HCT116 (cell line): ENCODE measurements around the gene AGBL1. TPM values are rescaled to one million over a fixed set of nuclear protein-coding genes. Genes with fewer than 3 reads are reported as not detected.

Experiments
- ATAC-seq: fragments of 200-7000 bp; cut with Tn5 transposase; 2 replicates; pipeline ENCODE4 v1.9.1; 2020; ENCODE audit warnings: mild to moderate bottlenecking, moderate library complexity
- BruUV-seq: library from RNA; stranded (reverse); fragments of 400-500 nt; replicated peaks from 2 replicates; lab custom pipeline; 2021; lab: Mats Ljungman, UMichigan
- CTCF ChIA-PET: fragments of 300-600 bp; sonication (Branson Sonifier 250); formaldehyde crosslinking; loops from one replicate; lab custom pipeline; 2021; ENCODE audit warnings: antibody characterized with exemption; lab: Charles Lee
- POLR2A ChIA-PET: fragments of 300-600, 350-600 bp; sonication (Branson Sonifier 250); formaldehyde crosslinking; loops from one replicate; lab custom pipeline; 2021; ENCODE audit warnings: antibody characterized with exemption; lab: Charles Lee
- RAD21 ChIA-PET, 2 experiments: fragments of 300-600 bp; sonication (Branson Sonifier 250); formaldehyde crosslinking; loops; one replicate each; lab custom pipeline; 2023; ENCODE audit warnings: low total read pairs in 2 of 2; ENCODE audit not compliant: uncharacterized antibody in 2 of 2, unreplicated experiment in 2 of 2, low non-redundant PET in 1 of 2; lab: Charles Lee
- DNase-seq: peaks from one replicate; pipeline ENCODE4 v3.0.0-alpha.2; 2010; ENCODE audit warnings: low read depth, low spot score
- H2AFZ ChIP-seq: fragments of 200-600 bp; shearing (Covaris generic), sonication (generic); 2 replicates; pipeline ENCODE4 v1.6.1; 2017; ENCODE audit warnings: low read depth, mixed run types, mixed read lengths, antibody characterized with exemption, low read length; ENCODE audit not compliant: poor library complexity, severe bottlenecking
- H3K27ac ChIP-seq: 2 replicates; pipeline ENCODE4 v1.5.1; 2012; ENCODE audit warnings: low read depth, low read length
- H3K27me3 ChIP-seq: fragments of 200-600 bp; sonication (generic); 2 replicates; pipeline ENCODE4 v1.6.1; 2016; ENCODE audit warnings: mixed run types, low read length, mixed read lengths; ENCODE audit not compliant: insufficient read depth
- H3K36me3 ChIP-seq, 2 experiments: fragments of 200-500 bp in 1 of 2; fragments of 200-600 bp in 1 of 2; sonication (Bioruptor generic) in 1 of 2; sonication (generic) in 1 of 2; 2 replicates each; pipeline versions ENCODE4 v1.5.1 to v1.6.1; 2014 to 2016; ENCODE audit warnings: low read length in 2 of 2, inconsistent platforms in 1 of 2, mixed read lengths in 1 of 2, mixed run types in 1 of 2; ENCODE audit not compliant: insufficient read depth in 2 of 2, control insufficient read depth in 1 of 2
- H3K4me1 ChIP-seq, 2 experiments: fragments of 200-600 bp in 1 of 2; sonication (generic) in 1 of 2; 2 replicates each; pipeline versions ENCODE4 v1.5.1 to v1.6.1; 2012 to 2017; ENCODE audit warnings: low read length in 2 of 2, inconsistent platforms in 1 of 2, mild to moderate bottlenecking in 1 of 2, mixed read lengths in 1 of 2, mixed run types in 1 of 2, moderate library complexity in 1 of 2; ENCODE audit not compliant: insufficient read depth in 2 of 2, control insufficient read depth in 1 of 2
- H3K4me2 ChIP-seq: fragments of 200-600 bp; sonication (generic); 2 replicates; pipeline ENCODE4 v1.6.1; 2017; ENCODE audit warnings: mixed run types, low read length, mixed read lengths
- H3K4me3 ChIP-seq, 2 experiments: fragments of 200-600 bp in 1 of 2; sonication (generic) in 1 of 2; replicated peaks in 1 of 2; 2 replicates each; pipeline ENCODE4 v1.5.1; 2011 to 2016; ENCODE audit warnings: low read length in 2 of 2, control low read depth in 1 of 2, low read depth in 1 of 2, mild to moderate bottlenecking in 1 of 2, mixed read lengths in 1 of 2, mixed run types in 1 of 2
- H3K79me2 ChIP-seq: fragments of 200-600 bp; sonication (generic); 2 replicates; pipeline ENCODE4 v1.6.1; 2017; ENCODE audit warnings: mild to moderate bottlenecking, mixed run types, low read length, moderate library complexity, mixed read lengths; ENCODE audit not compliant: insufficient read depth
- H3K9ac ChIP-seq: fragments of 200-600 bp; sonication (generic); 2 replicates; pipeline ENCODE4 v1.6.1; 2016; ENCODE audit warnings: low read length, mixed read lengths
- H3K9me2 ChIP-seq: fragments of 200-600 bp; sonication (generic), shearing (Covaris generic); 2 replicates; pipeline ENCODE4 v1.6.1; 2017; ENCODE audit warnings: mixed run types, mild to moderate bottlenecking, moderate library complexity; ENCODE audit not compliant: insufficient read depth
- H3K9me3 ChIP-seq, 2 experiments: fragments of 200-500 bp in 1 of 2; fragments of 200-600 bp in 1 of 2; sonication (Bioruptor generic) in 1 of 2; sonication (generic) in 1 of 2; 2 replicates each; pipeline ENCODE4 v1.6.1; 2014 to 2017; ENCODE audit warnings: low read length in 2 of 2, mixed read lengths in 2 of 2, inconsistent platforms in 1 of 2, low read depth in 1 of 2, mild to moderate bottlenecking in 1 of 2, mixed run types in 1 of 2, moderate library complexity in 1 of 2; ENCODE audit not compliant: control insufficient read depth in 1 of 2, insufficient read depth in 1 of 2
- H4K20me1 ChIP-seq: fragments of 200-600 bp; sonication (generic), shearing (Covaris generic); 2 replicates; pipeline ENCODE4 v1.6.1; 2017; ENCODE audit warnings: mixed run types, mild to moderate bottlenecking, moderate library complexity; ENCODE audit not compliant: insufficient read depth
- CEBPB ChIP-seq: IDR thresholded peaks from 2 replicates; pipeline ENCODE4 v1.6.1; 2012; ENCODE audit warnings: low read depth
- EGR1 ChIP-seq: IDR thresholded peaks from 2 replicates; pipeline ENCODE4 v1.6.1; 2012; ENCODE audit warnings: low read depth
- ELF1 ChIP-seq: IDR thresholded peaks from 2 replicates; pipeline ENCODE4 v1.6.1; 2012; ENCODE audit warnings: low read depth, borderline replicate concordance
- JUND ChIP-seq: IDR thresholded peaks from 2 replicates; pipeline ENCODE4 v1.6.1; 2012
- POLR2A ChIP-seq: IDR thresholded peaks from 2 replicates; pipeline ENCODE4 v1.7.0; 2011; ENCODE audit warnings: borderline replicate concordance; ENCODE audit not compliant: insufficient read depth, insufficient read length; ENCODE audit errors: extremely low read depth
- RAD21 ChIP-seq: IDR thresholded peaks from 2 replicates; pipeline ENCODE4 v1.6.1; 2012; ENCODE audit warnings: low read depth, mild to moderate bottlenecking
- SP1 ChIP-seq: IDR thresholded peaks from 2 replicates; pipeline ENCODE4 v1.6.1; 2012; ENCODE audit warnings: low read depth
- TCF7L2 ChIP-seq: IDR thresholded peaks from 2 replicates; pipeline ENCODE4 v1.7.0; 2011; ENCODE audit warnings: borderline replicate concordance, inconsistent platforms; ENCODE audit not compliant: insufficient read depth, insufficient read length; ENCODE audit errors: extremely low read depth
- ZNF274 ChIP-seq: fragments of 200-500 bp; sonication (Bioruptor generic); IDR thresholded peaks from 2 replicates; pipeline ENCODE4 v1.6.1; 2014; ENCODE audit warnings: mild to moderate bottlenecking, low read depth, low read length, inconsistent platforms
- intact Hi-C: fragments of 100-400 bp; cut with micrococcal nuclease; formaldehyde crosslinking; loops from 2 replicates; pipeline ENCODE4 v1.10.0; 2022
- total RNA-seq: library from RNA; stranded (reverse); gene quantifications from one replicate; pipeline ENCODE4 v1.2.1, GENCODE V29; 2021; ENCODE audit not compliant: unreplicated experiment
- TF ChIP-seq, protein P1 (sequence below): IDR thresholded peaks from 2 replicates; pipeline ENCODE4 v1.6.1; 2012; ENCODE audit warnings: low read depth
- TF ChIP-seq, protein P2 (sequence below): IDR thresholded peaks from 2 replicates; pipeline ENCODE4 v1.6.1; 2012
- TF ChIP-seq, protein P3 (sequence below), 3 experiments: fragments of 200-600 bp in 1 of 3; sonication (generic) in 1 of 3; IDR thresholded peaks in 2 of 3; conservative IDR thresholded peaks in 1 of 3; 2 replicates each; pipeline ENCODE4 v1.5.1; 2012 to 2017; ENCODE audit warnings: low read depth in 2 of 3, low read length in 2 of 3, antibody characterized with exemption in 1 of 3, borderline replicate concordance in 1 of 3, control low read depth in 1 of 3, mild to moderate bottlenecking in 1 of 3, mixed read lengths in 1 of 3, mixed run types in 1 of 3, moderate library complexity in 1 of 3; ENCODE audit not compliant: insufficient read depth in 1 of 3

The AGBL1 gene
- total RNA-seq, 1 experiment from 2014 or later, result not detected

DNA sequence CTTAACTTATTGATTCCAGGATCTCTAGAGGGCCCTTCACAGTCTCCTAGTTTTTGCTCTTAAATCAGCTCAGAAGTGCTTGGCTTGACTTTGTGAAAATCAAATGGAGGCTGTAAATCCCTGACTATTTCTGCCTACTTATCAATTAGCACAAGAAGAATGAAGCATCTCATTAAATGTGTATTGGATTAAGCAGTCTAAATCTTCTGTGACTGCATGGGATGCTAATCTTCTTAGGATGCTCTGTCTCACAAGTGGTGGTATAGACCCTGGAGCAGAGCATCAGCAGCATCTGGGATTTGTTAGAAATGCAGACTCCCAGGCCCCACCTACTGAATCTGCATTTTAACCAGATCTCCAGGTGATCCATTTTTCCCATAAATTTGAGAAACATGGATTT lies 488.7 kb downstream of the AGBL1 start (continued):
- TF ChIP-seq RAD21, result no peak

DNA sequence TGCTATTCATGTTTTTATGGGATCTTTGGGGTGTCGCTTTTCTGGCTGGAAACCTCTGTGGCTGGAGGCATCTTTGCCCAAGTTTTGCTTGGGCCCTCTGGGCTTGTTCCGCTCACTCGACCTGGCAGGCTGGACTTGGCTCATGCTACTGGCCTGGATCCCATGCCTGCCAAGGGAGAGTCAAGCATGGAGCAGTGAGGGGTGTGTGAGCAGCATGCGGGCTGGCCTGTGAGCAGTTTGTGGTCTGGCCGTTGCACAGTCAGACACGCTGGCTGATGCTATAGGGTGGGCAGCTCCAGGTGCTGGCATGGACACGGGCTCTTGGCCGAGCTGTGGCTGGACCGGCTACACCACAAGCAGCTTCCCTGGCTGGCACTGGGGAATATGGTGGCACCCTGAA lies 491.1 kb downstream of the AGBL1 start:
- ChIA-PET RAD21 (no interaction called here), POLR2A (no interaction called here), CTCF (no interaction called here)
- BruUV-seq, result no TSS peak
- Histone ChIP-seq H3K27ac (no peak overlapping the region), H2AFZ (no peak overlapping the region), H3K9ac (no peak overlapping the region), H3K36me3 (no peaks in the 10 kb centered on the region), H3K9me3 (peaks cover 11 to 22% of the 10 kb centered on the region in 2 experiments; a peak in 2 of 4 replicates), H3K4me2 (no peak overlapping the region), H3K4me1 (no peaks in the 10 kb centered on the region), H3K27me3 (no peaks in the 10 kb centered on the region), H3K9me2 (no peaks in the 10 kb centered on the region), H3K79me2 (no peaks in the 10 kb centered on the region), H4K20me1 (no peaks in the 10 kb centered on the region), H3K4me3 (no peak overlapping the region)
- DNase-seq (no peak), ATAC-seq (no peak)
- TF ChIP-seq TCF7L2 (no peak), EGR1 (no peak), ZNF274 (no peak), JUND (no peak), CEBPB (no peak), RAD21 (no peak), ELF1 (no peak), POLR2A (no peak), SP1 (no peak)
- TF ChIP-seq, protein P1, sequence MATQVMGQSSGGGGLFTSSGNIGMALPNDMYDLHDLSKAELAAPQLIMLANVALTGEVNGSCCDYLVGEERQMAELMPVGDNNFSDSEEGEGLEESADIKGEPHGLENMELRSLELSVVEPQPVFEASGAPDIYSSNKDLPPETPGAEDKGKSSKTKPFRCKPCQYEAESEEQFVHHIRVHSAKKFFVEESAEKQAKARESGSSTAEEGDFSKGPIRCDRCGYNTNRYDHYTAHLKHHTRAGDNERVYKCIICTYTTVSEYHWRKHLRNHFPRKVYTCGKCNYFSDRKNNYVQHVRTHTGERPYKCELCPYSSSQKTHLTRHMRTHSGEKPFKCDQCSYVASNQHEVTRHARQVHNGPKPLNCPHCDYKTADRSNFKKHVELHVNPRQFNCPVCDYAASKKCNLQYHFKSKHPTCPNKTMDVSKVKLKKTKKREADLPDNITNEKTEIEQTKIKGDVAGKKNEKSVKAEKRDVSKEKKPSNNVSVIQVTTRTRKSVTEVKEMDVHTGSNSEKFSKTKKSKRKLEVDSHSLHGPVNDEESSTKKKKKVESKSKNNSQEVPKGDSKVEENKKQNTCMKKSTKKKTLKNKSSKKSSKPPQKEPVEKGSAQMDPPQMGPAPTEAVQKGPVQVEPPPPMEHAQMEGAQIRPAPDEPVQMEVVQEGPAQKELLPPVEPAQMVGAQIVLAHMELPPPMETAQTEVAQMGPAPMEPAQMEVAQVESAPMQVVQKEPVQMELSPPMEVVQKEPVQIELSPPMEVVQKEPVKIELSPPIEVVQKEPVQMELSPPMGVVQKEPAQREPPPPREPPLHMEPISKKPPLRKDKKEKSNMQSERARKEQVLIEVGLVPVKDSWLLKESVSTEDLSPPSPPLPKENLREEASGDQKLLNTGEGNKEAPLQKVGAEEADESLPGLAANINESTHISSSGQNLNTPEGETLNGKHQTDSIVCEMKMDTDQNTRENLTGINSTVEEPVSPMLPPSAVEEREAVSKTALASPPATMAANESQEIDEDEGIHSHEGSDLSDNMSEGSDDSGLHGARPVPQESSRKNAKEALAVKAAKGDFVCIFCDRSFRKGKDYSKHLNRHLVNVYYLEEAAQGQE, result no peak
- TF ChIP-seq, protein P2, sequence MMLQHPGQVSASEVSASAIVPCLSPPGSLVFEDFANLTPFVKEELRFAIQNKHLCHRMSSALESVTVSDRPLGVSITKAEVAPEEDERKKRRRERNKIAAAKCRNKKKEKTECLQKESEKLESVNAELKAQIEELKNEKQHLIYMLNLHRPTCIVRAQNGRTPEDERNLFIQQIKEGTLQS, result no peak
- TF ChIP-seq, protein P3, sequence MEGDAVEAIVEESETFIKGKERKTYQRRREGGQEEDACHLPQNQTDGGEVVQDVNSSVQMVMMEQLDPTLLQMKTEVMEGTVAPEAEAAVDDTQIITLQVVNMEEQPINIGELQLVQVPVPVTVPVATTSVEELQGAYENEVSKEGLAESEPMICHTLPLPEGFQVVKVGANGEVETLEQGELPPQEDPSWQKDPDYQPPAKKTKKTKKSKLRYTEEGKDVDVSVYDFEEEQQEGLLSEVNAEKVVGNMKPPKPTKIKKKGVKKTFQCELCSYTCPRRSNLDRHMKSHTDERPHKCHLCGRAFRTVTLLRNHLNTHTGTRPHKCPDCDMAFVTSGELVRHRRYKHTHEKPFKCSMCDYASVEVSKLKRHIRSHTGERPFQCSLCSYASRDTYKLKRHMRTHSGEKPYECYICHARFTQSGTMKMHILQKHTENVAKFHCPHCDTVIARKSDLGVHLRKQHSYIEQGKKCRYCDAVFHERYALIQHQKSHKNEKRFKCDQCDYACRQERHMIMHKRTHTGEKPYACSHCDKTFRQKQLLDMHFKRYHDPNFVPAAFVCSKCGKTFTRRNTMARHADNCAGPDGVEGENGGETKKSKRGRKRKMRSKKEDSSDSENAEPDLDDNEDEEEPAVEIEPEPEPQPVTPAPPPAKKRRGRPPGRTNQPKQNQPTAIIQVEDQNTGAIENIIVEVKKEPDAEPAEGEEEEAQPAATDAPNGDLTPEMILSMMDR (IDR thresholded peaks at IDR 0.05 in 2 of 3, conservative IDR thresholded peaks at IDR 0.05 in 1 of 3; ENCODE audit: borderline replicate concordance in 1 of 3, insufficient read depth in 1 of 3, low read depth in 2 of 3, low read length in 2 of 3), result no peak
- intact Hi-C loops, result no loop called here
